Measurements from ENCODE around the gene RYR1. TPM values are rescaled to one million over a fixed set of nuclear protein-coding genes. Genes with fewer than 3 reads are reported as not detected.
A peak's percentile ranks its signal among the peaks of the same experiment; 100 is the strongest.
"Not testable (repeated sequence)": the region's sequence is repeated elsewhere in the genome, so short reads cannot be mapped to it uniquely, and the experiment has no call there.

RYR1 gene
- total and polyA plus RNA-seq, 11 donors = 0.44 to 2.1 (median 0.86) TPM

- DNase-seq = peak in 1 of 5 donors; percentile 51
- intact Hi-C loops (cut with DNase I) = loop anchor here in 3 of 10 donors (10.0 kb wide), 2 partner anchors 113 to 417 kb away; partner anchors contain the start of genes FAM98C (in 2 of the 3), MRPS12 (in 1 of the 3) and SARS2 (in 1 of the 3)
- WGBS, 4 donors = 87 to 92% (median 89%) methylated on average over 17 to 21 of the region's 21 CpGs
- peaks cover 0 to 9% (median 0%) of the 10 kb centered on the region in 9 donors for H3K27me3 ChIP-seq
- peaks cover 0 to 7% (median 1%) of the 10 kb centered on the region in 12 donors for H3K4me1 ChIP-seq
- no peak overlapping the region for H3K27ac ChIP-seq
- H3K4me3 ChIP-seq = no peak overlapping the region
- no peaks in the 10 kb centered on the region for H3K9me3 ChIP-seq
- TF ChIP-seq, protein P1, sequence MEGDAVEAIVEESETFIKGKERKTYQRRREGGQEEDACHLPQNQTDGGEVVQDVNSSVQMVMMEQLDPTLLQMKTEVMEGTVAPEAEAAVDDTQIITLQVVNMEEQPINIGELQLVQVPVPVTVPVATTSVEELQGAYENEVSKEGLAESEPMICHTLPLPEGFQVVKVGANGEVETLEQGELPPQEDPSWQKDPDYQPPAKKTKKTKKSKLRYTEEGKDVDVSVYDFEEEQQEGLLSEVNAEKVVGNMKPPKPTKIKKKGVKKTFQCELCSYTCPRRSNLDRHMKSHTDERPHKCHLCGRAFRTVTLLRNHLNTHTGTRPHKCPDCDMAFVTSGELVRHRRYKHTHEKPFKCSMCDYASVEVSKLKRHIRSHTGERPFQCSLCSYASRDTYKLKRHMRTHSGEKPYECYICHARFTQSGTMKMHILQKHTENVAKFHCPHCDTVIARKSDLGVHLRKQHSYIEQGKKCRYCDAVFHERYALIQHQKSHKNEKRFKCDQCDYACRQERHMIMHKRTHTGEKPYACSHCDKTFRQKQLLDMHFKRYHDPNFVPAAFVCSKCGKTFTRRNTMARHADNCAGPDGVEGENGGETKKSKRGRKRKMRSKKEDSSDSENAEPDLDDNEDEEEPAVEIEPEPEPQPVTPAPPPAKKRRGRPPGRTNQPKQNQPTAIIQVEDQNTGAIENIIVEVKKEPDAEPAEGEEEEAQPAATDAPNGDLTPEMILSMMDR (IDR thresholded peaks at IDR 0.05) = no peak
- no peak for TF ChIP-seq POLR2A (IDR thresholded peaks at IDR 0.05)
- H3K36me3 ChIP-seq = no peaks in the 10 kb centered on the region
- ATAC-seq = no peak
These were observed 83.8 kb downstream of the RYR1 start for GRCh38 chr19:38517321-38517720.

DNA sequence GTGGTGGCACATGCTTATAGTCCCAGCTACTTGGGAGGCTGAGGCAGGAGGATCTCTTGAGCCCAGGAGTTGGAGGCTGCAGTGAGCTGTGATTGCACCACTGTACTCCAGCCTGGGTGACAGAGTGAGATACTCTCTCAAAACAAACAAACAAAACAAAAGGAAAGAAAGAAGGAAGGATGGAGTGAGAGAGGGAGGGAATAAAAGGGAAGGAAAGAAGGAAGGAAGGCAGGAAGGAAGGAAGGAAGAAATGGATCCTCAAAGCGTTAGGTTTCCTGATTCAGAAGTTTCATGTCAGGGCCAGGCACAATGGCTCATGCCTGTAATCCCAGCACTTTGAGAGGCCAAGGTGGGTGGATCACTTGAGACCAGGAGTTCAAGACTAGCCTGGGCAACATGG, 84.5 kb downstream of the RYR1 start:
- not testable (repeated sequence) for H3K4me3 ChIP-seq, H3K9me3 ChIP-seq, H3K4me1 ChIP-seq, DNase-seq, H3K27me3 ChIP-seq, H3K36me3 ChIP-seq, ATAC-seq, H3K27ac ChIP-seq
- intact Hi-C loops (cut with DNase I) = loop anchor here in 3 of 10 donors (10.0 kb wide), 2 partner anchors 113 to 417 kb away; partner anchors contain the start of genes FAM98C (in 2 of the 3), MRPS12 (in 1 of the 3) and SARS2 (in 1 of the 3)
- 60 to 67% (median 64%) methylated on average over 1 of the region's 1 CpG for WGBS, 4 donors

DNA sequence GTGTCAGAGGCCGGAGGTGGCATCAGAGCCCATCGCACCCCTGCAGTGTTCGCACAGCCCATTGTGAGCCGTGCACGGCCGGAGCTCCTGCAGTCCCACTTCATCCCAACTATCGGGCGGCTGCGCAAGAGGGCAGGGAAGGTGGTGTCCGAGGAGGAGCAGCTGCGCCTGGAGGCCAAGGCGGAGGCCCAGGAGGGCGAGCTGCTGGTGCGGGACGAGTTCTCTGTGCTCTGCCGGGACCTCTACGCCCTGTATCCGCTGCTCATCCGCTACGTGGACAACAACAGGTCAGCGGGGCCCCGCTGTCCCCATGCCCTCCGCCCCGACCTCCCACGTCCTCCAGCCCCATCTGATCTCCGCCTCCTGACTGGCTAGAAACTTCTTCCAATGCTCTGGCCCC, 85.7 kb downstream of the RYR1 start:
- Histone ChIP-seq H3K27me3 (peaks cover 0 to 5% (median 0%) of the 10 kb centered on the region in 9 donors), H3K36me3 (no peaks in the 10 kb centered on the region), H3K27ac (no peak overlapping the region), H3K4me1 (peaks cover 0 to 7% (median 1%) of the 10 kb centered on the region in 12 donors), H3K9me3 (no peaks in the 10 kb centered on the region), H3K4me3 (no peak overlapping the region)
- intact Hi-C loops (cut with DNase I) = loop anchor here in 3 of 10 donors (10.0 kb wide), 2 partner anchors 114 to 416 kb away; partner anchors contain the start of genes FAM98C (in 2 of the 3), MRPS12 (in 1 of the 3) and SARS2 (in 1 of the 3)
- DNase-seq = peak in 1 of 5 donors; percentile 40
- no peak for ATAC-seq
- 90 to 96% (median 93%) methylated on average over 26 of the region's 26 CpGs for WGBS, 4 donors
- TF ChIP-seq, protein P1 (IDR thresholded peaks at IDR 0.05) = no peak
- no peak for TF ChIP-seq POLR2A (IDR thresholded peaks at IDR 0.05)

GRCh38 chr19:38519988-38520387, 86.5 kb downstream of the RYR1 start:
- intact Hi-C loops (cut with DNase I) = loop anchor here in 3 of 10 donors (10.0 kb wide), 2 partner anchors 115 to 415 kb away; partner anchors contain the start of genes FAM98C (in 2 of the 3), MRPS12 (in 1 of the 3) and SARS2 (in 1 of the 3)
- no peak for TF ChIP-seq POLR2A (IDR thresholded peaks at IDR 0.05)
- TF ChIP-seq, protein P1 (IDR thresholded peaks at IDR 0.05) = no peak
- no peaks in the 10 kb centered on the region for H3K9me3 ChIP-seq
- H3K27me3 ChIP-seq = no peaks in the 10 kb centered on the region
- H3K36me3 ChIP-seq = no peaks in the 10 kb centered on the region
- no peak overlapping the region for H3K4me3 ChIP-seq
- WGBS, 4 donors = 84 to 93% (median 89%) methylated on average over 6 of the region's 6 CpGs
- ATAC-seq = no peak
- no peak for DNase-seq
- peaks cover 0 to 4% (median 1%) of the 10 kb centered on the region in 12 donors for H3K4me1 ChIP-seq
- no peak overlapping the region for H3K27ac ChIP-seq
